BLaER1 treated with 17β-estradiol and CSF1 and Interleukin-3, amounts not matched to agents 10 nM and 100 nM (cell line): ENCODE results near the gene PCDHGB1.
"Not testable (repeated sequence)": the region's sequence is repeated elsewhere in the genome, so short reads cannot be mapped to it uniquely, and the experiment has no call there.

ENCODE experiments used
- H3K27ac ChIP-seq, 11 experiments: shearing (Covaris generic); formaldehyde crosslinking; 2 replicates each; pipeline ENCODE4 v1.8.1; 2022
- H3K27me3 ChIP-seq, 11 experiments: shearing (Covaris generic); formaldehyde crosslinking; 2 replicates each; pipeline ENCODE4 v1.8.1; 2022
- H3K36me3 ChIP-seq, 11 experiments: shearing (Covaris generic); formaldehyde crosslinking; 2 replicates each; pipeline ENCODE4 v1.8.1; 2022
- H3K4me1 ChIP-seq, 10 experiments: shearing (Covaris generic); formaldehyde crosslinking; 2 replicates each; pipeline ENCODE4 v1.8.1; 2022
- H3K4me2 ChIP-seq, 11 experiments: shearing (Covaris generic); formaldehyde crosslinking; 2 replicates each; pipeline ENCODE4 v1.8.1; 2022
- H3K4me3 ChIP-seq, 10 experiments: shearing (Covaris generic); formaldehyde crosslinking; 2 replicates each; pipeline ENCODE4 v1.8.1; 2022
- H3K9ac ChIP-seq, 11 experiments: shearing (Covaris generic); formaldehyde crosslinking; 2 replicates each; pipeline ENCODE4 v1.8.1; 2022
- H3K9me3 ChIP-seq, 11 experiments: shearing (Covaris generic); formaldehyde crosslinking; replicated peaks in 1 of 11; 2 replicates each; pipeline ENCODE4 v1.8.1; 2022
- H4K20me1 ChIP-seq, 11 experiments: shearing (Covaris generic); formaldehyde crosslinking; 2 replicates each; pipeline ENCODE4 v1.8.1; 2022
- Cebpa-rat ChIP-seq, 11 experiments: shearing (Covaris generic); IDR thresholded peaks; 2 replicates each; pipeline ENCODE4 v1.8.1; 2022

PCDHGB1 gene

GRCh38 chr5:141349917-141350619 lies at the start of gene PCDHGB1:
Gene PCDHGB1 (plus strand): TSS chr5:141350099. CDS start chr5:141350261, 162 bp downstream.
- H3K27me3 ChIP-seq = no peaks in the 10 kb centered on the region
- H3K36me3 ChIP-seq = peaks cover 0 to 3% (median 0%) of the 10 kb centered on the region in 11 experiments; a peak in 2 of 22 replicates
- H3K9ac ChIP-seq = no peak within 1 kb of the TSS
- no peaks in the 10 kb centered on the region for H3K4me1 ChIP-seq
- no peak within 1 kb of the TSS for H3K4me3 ChIP-seq
- no peak within 1 kb of the TSS for H3K27ac ChIP-seq
- TF ChIP-seq Cebpa-rat (IDR thresholded peaks at IDR 0.05) = no peak
- no peak within 1 kb of the TSS for H3K4me2 ChIP-seq
- H4K20me1 ChIP-seq = no peaks in the 10 kb centered on the region
- peaks cover 77 to 94% (median 85%) of the 10 kb centered on the region in 11 experiments for H3K9me3 ChIP-seq

- Histone ChIP-seq H3K36me3 (peaks cover 45 to 97% (median 62%) of the 10 kb centered on the region in 11 experiments), H3K4me1 (peaks cover 0 to 8% (median 0%) of the 10 kb centered on the region in 10 experiments; a peak in 2 of 20 replicates), H3K27ac (no peak within 1 kb of the TSS), H3K4me3 (peak within 1 kb of the TSS in 8 of 10 experiments; percentile 2 to 34 (median 14); a peak in 4 of 20 replicates), H3K9me3 (peaks cover 98 to 100% (median 100%) of the 10 kb centered on the region in 11 experiments), H3K4me2 (no peak within 1 kb of the TSS), H4K20me1 (no peaks in the 10 kb centered on the region), H3K27me3 (no peaks in the 10 kb centered on the region), H3K9ac (no peak within 1 kb of the TSS)
- TF ChIP-seq Cebpa-rat (IDR thresholded peaks at IDR 0.05) = no peak
These were observed 46.1 kb upstream of the PCDHGB1 start, which contains the start of gene SLC25A2 for GRCh38 chr5:141303756-141304155. Gene SLC25A2 (minus strand): TSS chr5:141304049. CDS start chr5:141303865, 184 bp downstream.

DNA sequence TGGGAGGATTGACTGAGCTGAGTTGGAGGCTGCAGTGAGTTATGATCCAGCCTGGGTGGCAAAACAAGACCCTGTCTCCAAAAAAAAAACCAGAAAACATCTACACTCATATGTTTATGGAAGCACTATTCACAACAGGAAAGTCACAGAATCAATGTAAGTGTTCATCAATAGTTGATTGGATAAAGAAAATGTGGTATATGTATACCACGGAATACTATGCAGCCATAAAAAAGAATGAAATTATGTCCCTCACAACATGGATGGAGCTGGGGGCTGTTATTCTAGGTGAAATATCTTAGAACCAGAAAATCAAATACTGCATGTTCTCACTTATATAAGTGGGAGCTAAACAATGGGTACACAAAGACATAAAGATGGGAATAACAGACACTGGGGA lies 43.3 kb upstream of the PCDHGB1 start:
- H3K4me1 ChIP-seq = peaks cover 0 to under 1% (median 0%) of the 10 kb centered on the region in 10 experiments; a peak in 1 of 20 replicates
- no peak for TF ChIP-seq Cebpa-rat (IDR thresholded peaks at IDR 0.05)
- peaks cover 93 to 100% (median 97%) of the 10 kb centered on the region in 11 experiments for H3K9me3 ChIP-seq
- H3K27ac ChIP-seq = no peak overlapping the region
- no peak overlapping the region; a peak in 1 of 20 replicates for H3K4me3 ChIP-seq
- no peak overlapping the region for H3K4me2 ChIP-seq
- no peak overlapping the region for H3K9ac ChIP-seq
- no peaks in the 10 kb centered on the region for H3K27me3 ChIP-seq
- no peaks in the 10 kb centered on the region for H4K20me1 ChIP-seq
- peaks cover 45 to 94% (median 71%) of the 10 kb centered on the region in 11 experiments for H3K36me3 ChIP-seq

DNA sequence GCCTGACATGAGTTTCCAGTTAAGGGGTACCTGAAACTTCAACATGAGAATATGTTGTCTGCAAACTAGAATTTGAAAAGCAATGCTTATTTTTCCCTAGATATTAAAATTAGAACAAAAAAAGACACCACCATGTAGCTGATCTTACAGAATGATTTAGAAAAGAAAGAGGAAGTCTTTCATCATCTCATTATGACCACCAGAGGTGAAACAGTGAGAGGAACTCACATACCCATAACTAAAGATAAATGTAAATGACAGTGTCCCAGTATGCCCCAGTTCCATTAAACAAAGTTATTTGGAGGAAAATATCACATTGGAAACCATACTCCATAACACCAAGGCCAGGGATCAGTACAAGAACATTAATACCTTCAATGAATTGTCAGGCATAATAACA lies 36.2 kb upstream of the PCDHGB1 start:
- no peaks in the 10 kb centered on the region; a peak in 1 of 22 replicates for H3K27me3 ChIP-seq
- peaks cover 93 to 100% (median 97%) of the 10 kb centered on the region in 11 experiments for H3K9me3 ChIP-seq
- no peak overlapping the region for H3K4me2 ChIP-seq
- peaks cover 76 to 95% (median 85%) of the 10 kb centered on the region in 11 experiments for H3K36me3 ChIP-seq
- H3K27ac ChIP-seq = no peak overlapping the region
- no peak overlapping the region for H3K9ac ChIP-seq
- peaks cover 0 to 10% (median 0%) of the 10 kb centered on the region in 11 experiments; a peak in 1 of 22 replicates for H4K20me1 ChIP-seq
- peak overlapping the region in 1 of 10 experiments; percentile 28; a peak in 1 of 20 replicates for H3K4me3 ChIP-seq
- TF ChIP-seq Cebpa-rat (IDR thresholded peaks at IDR 0.05) = no peak
- H3K4me1 ChIP-seq = no peaks in the 10 kb centered on the region

DNA sequence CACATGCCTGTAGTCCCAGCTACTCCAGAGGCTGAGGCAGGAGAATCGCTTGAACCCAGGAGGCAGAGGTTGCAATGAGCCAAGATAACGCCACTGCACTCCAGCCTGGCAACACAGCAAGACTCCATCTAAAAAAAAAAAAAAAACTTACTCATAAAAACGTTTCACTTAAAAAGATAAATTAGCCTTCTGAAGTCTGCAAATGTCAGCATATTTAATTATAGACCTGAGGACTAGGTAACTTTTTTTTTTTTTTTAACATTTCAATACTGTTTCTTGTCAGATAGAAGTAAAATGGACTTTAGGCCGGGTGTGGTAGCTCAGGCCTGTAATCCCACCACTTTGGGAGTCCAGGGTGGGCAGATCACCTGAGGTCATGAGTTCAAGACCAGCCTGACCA lies 32.9 kb upstream of the PCDHGB1 start:
- not testable (repeated sequence) for H3K9ac ChIP-seq, H3K27ac ChIP-seq, H3K4me2 ChIP-seq, H3K27me3 ChIP-seq, H4K20me1 ChIP-seq, H3K4me1 ChIP-seq
- peaks cover 75 to 82% (median 80%) of the 10 kb centered on the region in 11 experiments for H3K36me3 ChIP-seq
- H3K9me3 ChIP-seq = peaks cover 96 to 100% (median 99%) of the 10 kb centered on the region in 11 experiments
- H3K4me3 ChIP-seq = peak overlapping the region; percentile 2 to 90 (median 78); a peak in 14 of 20 replicates

- Histone ChIP-seq H3K4me3 (peak overlapping the region; percentile 70 to 90 (median 81)), H3K27me3 (peaks cover 0 to 3% (median 0%) of the 10 kb centered on the region in 11 experiments; a peak in 2 of 22 replicates), H4K20me1 (peaks cover 0 to 10% (median 0%) of the 10 kb centered on the region in 11 experiments; a peak in 1 of 22 replicates), H3K36me3 (peaks cover 54 to 59% (median 58%) of the 10 kb centered on the region in 11 experiments), H3K9ac (no peak overlapping the region), H3K4me2 (peak overlapping the region in 6 of 11 experiments; percentile 30 to 64 (median 52); a peak in 4 of 22 replicates), H3K4me1 (peaks cover 0 to 5% (median 0%) of the 10 kb centered on the region in 10 experiments; a peak in 2 of 20 replicates), H3K27ac (no peak overlapping the region), H3K9me3 (peaks cover 96 to 100% (median 98%) of the 10 kb centered on the region in 11 experiments)
- no peak for TF ChIP-seq Cebpa-rat (IDR thresholded peaks at IDR 0.05)
These were observed 30.7 kb upstream of the PCDHGB1 start for GRCh38 chr5:141319202-141319601.

DNA sequence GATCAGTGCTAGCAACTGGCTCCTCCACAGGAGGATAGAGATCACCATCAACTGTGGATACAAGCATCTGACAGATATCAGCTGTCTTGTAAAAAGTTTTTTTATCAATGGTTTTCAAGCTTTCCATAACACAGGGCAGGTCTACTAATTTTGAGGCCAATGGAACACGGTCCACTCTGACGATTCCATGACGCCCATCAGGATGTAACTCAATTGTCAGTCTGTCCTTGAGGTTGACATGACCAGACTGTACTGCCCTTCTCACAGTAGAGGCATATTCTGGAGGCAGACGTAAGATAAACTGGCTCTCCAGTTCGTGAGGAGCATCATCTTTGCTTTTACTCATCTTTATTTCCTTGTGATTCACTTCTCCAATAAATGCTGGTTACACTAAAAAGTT lies 30.2 kb upstream of the PCDHGB1 start:
- TF ChIP-seq Cebpa-rat (IDR thresholded peaks at IDR 0.05) = no peak
- peak overlapping the region in 2 of 11 experiments; percentile 94 to 95; a peak in 3 of 22 replicates for H3K9ac ChIP-seq

DNA sequence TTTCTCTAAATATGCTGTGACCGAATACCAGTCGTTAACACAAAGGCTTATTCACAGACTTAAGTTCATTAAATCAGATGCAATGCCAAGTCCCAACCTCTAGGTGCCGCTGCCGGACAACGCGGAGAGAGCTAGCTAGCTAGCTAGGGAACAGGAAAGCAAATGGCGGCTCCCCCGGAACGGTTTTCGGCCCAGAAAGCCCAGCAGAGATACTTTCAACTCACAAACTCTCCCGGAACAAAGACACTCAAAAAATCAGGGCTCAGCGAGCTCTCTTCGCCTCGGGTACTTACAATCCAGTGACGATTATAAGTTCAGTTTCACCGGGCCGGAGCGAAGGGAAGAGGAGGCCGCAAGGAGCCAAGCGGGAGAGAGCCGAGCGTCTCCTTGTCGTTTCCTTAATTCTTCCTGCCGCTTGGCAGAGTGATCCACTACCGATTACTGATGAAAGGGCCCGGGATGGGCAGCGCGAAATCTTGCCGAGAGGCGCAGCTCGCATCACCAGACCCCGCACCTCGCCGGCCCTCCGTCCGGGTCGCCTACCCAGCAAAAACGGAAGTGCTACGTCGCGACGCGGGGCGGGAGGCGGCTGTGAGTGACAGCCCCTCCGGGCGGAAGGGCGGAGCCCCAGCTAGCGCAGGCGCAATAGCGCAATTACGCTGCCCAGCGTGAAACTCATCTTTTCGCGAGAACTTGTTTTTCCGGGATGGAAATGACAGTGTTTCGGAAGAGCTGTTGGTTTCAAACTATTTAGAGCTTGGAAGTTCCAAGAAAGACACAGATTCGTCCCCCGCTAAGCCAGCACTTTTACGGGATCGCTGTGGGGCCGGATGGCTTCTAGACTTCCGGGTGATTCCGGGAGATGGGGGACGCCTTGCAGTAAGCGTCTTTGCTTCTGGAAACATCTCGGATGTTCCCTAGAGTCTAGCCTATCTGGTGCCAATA lies 29.4 kb upstream of the PCDHGB1 start, which contains the start of gene TAF7:
Gene TAF7, minus strand, starts transcription at position 560 of the 945 bp plus-strand sequence. CDS start 740 bp downstream, outside the sequence.
- Histone ChIP-seq H3K9ac (peak within 1 kb of the TSS; percentile 92 to 99 (median 94)), H3K4me2 (peak within 1 kb of the TSS; percentile 38 to 71 (median 59)), H3K36me3 (peaks cover 44 to 46% (median 45%) of the 10 kb centered on the region in 11 experiments), H3K27me3 (peaks cover 0 to 3% (median 0%) of the 10 kb centered on the region in 11 experiments; a peak in 2 of 22 replicates), H4K20me1 (peaks cover 0 to 5% (median 0%) of the 10 kb centered on the region in 11 experiments; a peak in 1 of 22 replicates), H3K27ac (peak within 1 kb of the TSS; percentile 95 to 99 (median 97)), H3K4me3 (peak within 1 kb of the TSS; percentile 70 to 90 (median 81)), H3K4me1 (peaks cover 0 to 5% (median 0%) of the 10 kb centered on the region in 10 experiments; a peak in 2 of 20 replicates), H3K9me3 (peaks cover 93 to 99% (median 97%) of the 10 kb centered on the region in 11 experiments)
- TF ChIP-seq Cebpa-rat (IDR thresholded peaks at IDR 0.05) = no peak

More for the DNA sequence above, 30.2 kb upstream of the PCDHGB1 start:
- peaks cover 0 to 3% (median 0%) of the 10 kb centered on the region in 11 experiments; a peak in 2 of 22 replicates for H3K27me3 ChIP-seq
- H3K36me3 ChIP-seq = peaks cover 52 to 54% (median 53%) of the 10 kb centered on the region in 11 experiments
- H4K20me1 ChIP-seq = peaks cover 0 to 10% (median 0%) of the 10 kb centered on the region in 11 experiments; a peak in 1 of 22 replicates
- H3K9me3 ChIP-seq = peaks cover 95 to 100% (median 98%) of the 10 kb centered on the region in 11 experiments
- H3K27ac ChIP-seq = peak overlapping the region in 7 of 11 experiments; percentile 95 to 99 (median 97); a peak in 8 of 22 replicates
- peak overlapping the region; percentile 70 to 90 (median 81) for H3K4me3 ChIP-seq
- peak overlapping the region; percentile 30 to 71 (median 59) for H3K4me2 ChIP-seq
- peaks cover 0 to 5% (median 0%) of the 10 kb centered on the region in 10 experiments; a peak in 2 of 20 replicates for H3K4me1 ChIP-seq
